Keratinocyte (primary cell): ENCODE results near the gene RNF144B.
"Not testable (repeated sequence)": the region's sequence is repeated elsewhere in the genome, so short reads cannot be mapped to it uniquely, and the experiment has no call there.

Source experiments
- CTCF ChIP-seq, 3 experiments: IDR thresholded peaks in 1 of 3; conservative IDR thresholded peaks in 1 of 3; optimal IDR thresholded peaks in 1 of 3; 2 replicates in 2 of 3; 3 replicates in 1 of 3; pipeline versions ENCODE3 to v1.5.1; 2011; ENCODE audit warnings: low read length in 3 of 3, mild to moderate bottlenecking in 3 of 3, moderate library complexity in 2 of 3, control low read depth in 1 of 3, inconsistent platforms in 1 of 3; ENCODE audit not compliant: insufficient read depth in 2 of 3; ENCODE audit errors: extremely low read depth in 1 of 3
- EZH2 ChIP-seq: IDR thresholded peaks from one replicate; pipeline ENCODE4 v1.6.1; 2012; ENCODE audit warnings: inconsistent platforms, mild to moderate bottlenecking, low read length, moderate library complexity

- not testable (repeated sequence) for TF ChIP-seq CTCF (optimal IDR thresholded peaks at IDR 0.05 in 1 of 3, IDR thresholded peaks at IDR 0.05 in 1 of 3, conservative IDR thresholded peaks at IDR 0.05 in 1 of 3; ENCODE audit: extremely low read depth in 1 of 3, insufficient read depth in 2 of 3, low read length in 3 of 3); EZH2
Observed at GRCh38 chr6:18398225-18398624, 11.1 kb downstream of the RNF144B start.
